Umbilical cord (tissue), 2 donors: ENCODE measurements around the gene MYH1. TPM values are rescaled to one million over a fixed set of nuclear protein-coding genes. Genes with fewer than 3 reads are reported as not detected.

Experiments
- DNase-seq: peaks from one replicate; pipeline ENCODE4 v3.0.0-alpha.2; 2015; ENCODE audit warnings: low spot score
- total RNA-seq: library from RNA; depleted of rRNA; stranded (reverse); fragments of >200 nt; gene quantifications from one replicate; pipeline ENCODE4 v1.2.3, GENCODE V29; 2014; ENCODE audit warnings: low replicate concordance; ENCODE audit not compliant: insufficient read depth

Gene MYH1
- total RNA-seq, 1 donor from 2014 or later: not detected

- no peak for DNase-seq
These were observed 36.1 kb downstream of the MYH1 start for GRCh38 chr17:10482252-10482651.

DNA sequence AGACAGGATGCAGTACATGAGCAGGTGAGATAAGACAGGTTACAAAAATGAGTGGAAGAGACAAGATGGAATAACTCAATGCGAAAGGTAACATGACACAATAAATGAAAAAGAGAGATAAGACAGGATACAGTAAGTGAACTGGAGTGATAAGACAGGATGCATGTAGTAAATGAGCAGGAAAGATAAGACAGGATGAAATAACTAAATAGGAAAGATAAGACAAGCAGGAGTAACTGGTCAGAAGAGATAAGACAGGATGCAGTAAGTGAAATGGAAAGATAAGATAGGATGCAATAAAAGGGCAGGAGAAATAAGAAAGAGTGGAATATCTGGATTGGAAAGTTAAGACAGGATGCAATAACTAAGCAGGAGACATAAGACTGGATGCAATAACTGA lies 40.6 kb downstream of the MYH1 start:
- DNase-seq: no peak

- DNase-seq: no peak
These were observed 43.8 kb downstream of the MYH1 start for GRCh38 chr17:10474536-10474935.

- no peak for DNase-seq
These were observed 46.5 kb downstream of the MYH1 start for GRCh38 chr17:10471858-10472257.

DNA sequence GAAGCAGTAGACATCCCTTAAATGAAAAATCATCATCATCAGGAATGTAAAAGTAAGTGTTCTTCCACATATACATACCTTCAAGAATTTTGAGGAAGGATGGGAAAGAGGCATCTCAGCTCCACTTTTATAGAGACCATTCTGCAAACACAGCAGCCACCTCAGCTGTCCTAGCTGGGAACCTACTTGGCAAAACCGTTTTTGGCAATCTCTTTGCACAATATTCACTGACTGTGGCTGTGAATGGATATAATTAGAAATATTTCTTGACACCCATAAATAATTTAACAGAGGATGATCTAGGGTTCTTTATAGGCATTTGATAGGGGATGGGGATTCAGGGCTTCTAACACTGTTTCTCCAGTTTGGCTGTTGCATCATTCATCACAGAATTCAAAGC lies 48.9 kb downstream of the MYH1 start, which contains the start of gene MYH4:
MYH4 (minus strand) TSS at position 101 of the 400 bp plus-strand sequence. CDS start 2,814 bp downstream, outside the sequence.
- DNase-seq: no peak

- DNase-seq: no peak
These were observed 54.9 kb downstream of the MYH1 start for GRCh38 chr17:10463402-10463801.

DNA sequence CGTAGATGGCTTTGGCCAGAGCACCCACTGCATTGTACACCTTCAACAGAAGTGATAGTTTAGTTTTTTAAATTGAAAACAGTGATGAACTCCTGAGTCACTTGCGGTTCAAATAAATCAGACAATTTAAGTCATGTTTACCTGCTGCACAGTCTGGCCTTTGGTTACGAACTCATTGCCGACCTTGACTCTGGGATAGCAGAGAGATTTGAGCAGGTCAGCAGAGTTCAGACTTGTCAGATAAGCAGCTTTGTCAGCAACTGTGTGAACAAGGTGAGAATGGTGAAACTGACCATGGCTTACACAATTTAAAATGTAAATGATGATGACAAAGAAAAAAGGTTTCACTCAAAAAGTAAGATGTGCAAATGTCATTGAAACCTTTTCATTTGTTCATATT lies 58.3 kb downstream of the MYH1 start:
- no peak for DNase-seq

GRCh38 chr17:10458701-10459100 lies 59.6 kb downstream of the MYH1 start:
- no peak for DNase-seq

- no peak for DNase-seq
These were observed 60.4 kb downstream of the MYH1 start for GRCh38 chr17:10457952-10458351.

DNA sequence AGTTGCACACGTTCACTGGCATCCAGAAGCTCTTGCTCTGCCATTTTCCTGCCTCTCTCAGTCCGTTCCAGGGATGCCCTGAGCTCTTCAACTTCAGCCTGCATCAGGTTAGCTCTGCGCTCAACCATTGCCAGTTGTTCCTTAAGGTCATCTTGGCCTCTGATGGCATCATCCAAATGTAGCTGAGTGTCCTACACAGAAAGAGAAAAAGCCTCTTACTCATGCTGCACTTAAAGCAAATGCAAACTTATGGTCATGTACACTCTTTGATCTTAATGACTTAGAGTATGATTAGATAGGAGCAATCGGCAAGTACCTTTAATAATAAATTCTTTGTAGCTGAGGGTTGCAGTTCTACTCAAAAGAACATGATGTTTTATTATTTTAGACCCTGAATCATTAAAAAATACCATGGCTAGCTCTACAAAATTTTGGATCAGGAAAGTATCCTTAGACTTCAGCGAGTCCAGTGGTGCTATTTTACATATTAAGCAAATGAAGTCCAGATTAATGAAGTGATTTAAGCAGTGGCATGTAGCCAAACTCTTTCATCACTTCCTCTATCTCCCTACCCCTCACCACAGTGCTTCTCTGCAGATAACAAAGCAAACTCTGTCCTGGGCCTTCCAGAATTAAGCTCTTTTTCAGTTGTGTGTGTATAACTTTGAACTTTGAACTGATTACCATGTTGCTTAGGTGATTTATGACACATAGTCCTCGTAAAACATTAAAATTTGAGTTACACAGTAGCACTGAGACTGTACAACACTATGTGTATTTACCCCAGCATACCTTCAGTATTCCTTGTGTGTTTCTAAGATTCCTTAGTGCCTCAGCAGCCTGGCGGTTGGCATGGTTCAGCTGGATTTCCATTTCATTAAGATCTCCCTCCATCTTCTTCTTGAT lies 71.1 kb downstream of the MYH1 start:
- DNase-seq: no peak

Other genes with a start within 250 kb of the MYH1 start
- gene MYH13, start 145.5 kb downstream of the MYH1 start, total RNA-seq: not detected
- not detected for gene MYH8, start 96.6 kb downstream of the MYH1 start, total RNA-seq
- gene MYH4, start 49.0 kb downstream of the MYH1 start, total RNA-seq: under 0.01 TPM
- 0.72 TPM for gene MYH2, start 31.1 kb upstream of the MYH1 start, total RNA-seq
- 12.0 TPM for gene MYH3, start 138.8 kb upstream of the MYH1 start, total RNA-seq
- 57.8 TPM for gene SCO1, start 179.0 kb upstream of the MYH1 start, total RNA-seq
- 18.3 TPM for gene ADPRM, start 179.1 kb upstream of the MYH1 start, total RNA-seq
- gene TMEM220, start 211.5 kb upstream of the MYH1 start, total RNA-seq: 20.0 TPM